Right kidney (tissue), 1 donor: ENCODE results near the gene SLC44A2.

Experiments used
- DNase-seq: peaks from one replicate; pipeline ENCODE4 v3.0.0-alpha.2; 2016

The SLC44A2 gene

DNA sequence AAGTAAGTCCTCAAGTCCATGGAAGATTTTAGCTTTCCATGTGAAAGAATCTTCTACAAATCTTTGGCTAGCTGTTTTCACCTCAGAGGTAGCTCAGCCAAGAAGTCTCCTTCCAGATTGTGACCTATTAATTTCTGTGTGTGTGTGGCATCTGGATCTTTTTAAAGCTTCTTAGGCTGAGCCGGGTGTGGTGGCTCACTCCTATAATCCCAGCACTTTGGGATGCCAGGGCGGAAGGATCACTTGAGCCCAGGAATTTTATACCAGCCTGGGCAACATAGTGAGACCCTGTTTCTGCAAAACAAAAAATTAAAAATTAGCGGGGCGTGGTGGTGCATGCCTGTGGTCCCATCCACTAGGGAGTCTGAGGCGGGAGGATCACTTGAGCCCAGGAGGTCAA is 13.4 kb upstream of the SLC44A2 start:
- DNase-seq = no peak

GRCh38 chr19:10612499-10613119 is 12.7 kb upstream of the SLC44A2 start:
- no peak for DNase-seq

DNA sequence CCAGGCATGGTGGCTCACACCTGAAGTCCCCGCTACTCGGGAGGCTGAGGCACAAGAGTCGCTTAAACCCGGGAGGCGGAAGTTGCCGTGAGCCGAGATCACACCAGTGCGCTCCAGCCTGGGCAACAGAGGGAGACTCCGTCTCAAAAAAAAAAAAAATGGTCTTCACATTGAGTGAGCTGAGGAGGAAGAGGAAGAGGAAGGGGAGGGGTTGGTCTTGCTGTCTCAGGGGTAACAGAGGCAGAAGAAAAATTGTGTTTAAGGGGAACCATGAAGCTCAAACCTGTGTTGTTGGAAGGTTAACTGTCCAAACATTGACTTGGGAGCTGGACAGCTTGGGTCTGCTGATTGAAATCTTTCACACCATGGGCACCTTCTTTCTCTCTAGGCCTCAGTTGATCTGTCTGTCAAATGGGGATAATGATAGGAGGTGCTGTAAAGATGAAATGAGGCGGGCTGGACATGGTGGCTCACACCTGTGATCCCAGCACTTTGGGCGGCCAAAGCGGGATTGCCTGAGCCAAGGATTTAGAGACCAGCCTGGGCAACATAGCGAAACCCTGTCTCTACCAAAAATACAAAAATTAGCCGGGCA is 9.8 kb upstream of the SLC44A2 start:
- DNase-seq = no peak

GRCh38 chr19:10617409-10618121 is 7.8 kb upstream of the SLC44A2 start:
- DNase-seq = no peak

GRCh38 chr19:10618846-10619245 is 6.5 kb upstream of the SLC44A2 start:
- no peak for DNase-seq

DNA sequence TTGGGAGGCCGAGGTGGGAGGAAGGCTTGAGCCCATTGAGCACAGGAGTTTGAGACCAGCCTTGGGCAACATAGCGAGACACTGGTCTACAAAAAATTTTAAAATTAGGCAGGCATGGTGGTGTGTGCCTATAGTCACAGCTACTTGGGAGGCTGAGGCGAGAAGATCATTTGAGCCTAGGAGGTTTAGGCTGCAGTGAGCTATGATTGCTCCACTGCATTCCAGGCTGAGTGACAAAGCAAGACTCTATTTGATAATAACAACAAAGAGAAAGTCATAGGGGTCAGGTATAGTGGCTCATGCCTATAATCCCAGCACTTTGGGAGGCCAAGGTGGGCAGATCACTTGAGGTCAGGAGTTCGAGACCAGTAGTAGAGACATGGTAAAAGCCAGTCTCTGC is 4.6 kb upstream of the SLC44A2 start:
- DNase-seq = no peak

DNA sequence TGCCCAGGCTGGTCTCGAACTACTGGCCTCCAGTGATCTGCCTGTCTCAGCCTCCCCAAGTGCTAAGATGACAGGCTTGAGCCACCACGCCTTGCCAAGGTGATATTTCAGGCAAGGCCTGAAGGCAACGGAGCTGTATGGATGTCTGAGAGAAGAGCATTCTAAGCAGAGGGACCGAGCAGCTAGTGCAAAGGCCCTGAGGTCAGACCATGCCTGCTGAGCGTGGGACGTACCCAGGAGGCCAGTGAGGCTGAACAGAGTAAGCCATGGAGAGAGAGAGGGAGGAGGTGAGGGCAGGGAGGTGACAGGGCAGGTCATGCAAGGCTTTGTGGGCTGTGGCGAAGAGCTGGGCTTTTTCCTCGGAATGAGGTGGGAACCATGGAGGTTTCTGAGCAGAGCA is 3.4 kb upstream of the SLC44A2 start:
- no peak for DNase-seq

DNA sequence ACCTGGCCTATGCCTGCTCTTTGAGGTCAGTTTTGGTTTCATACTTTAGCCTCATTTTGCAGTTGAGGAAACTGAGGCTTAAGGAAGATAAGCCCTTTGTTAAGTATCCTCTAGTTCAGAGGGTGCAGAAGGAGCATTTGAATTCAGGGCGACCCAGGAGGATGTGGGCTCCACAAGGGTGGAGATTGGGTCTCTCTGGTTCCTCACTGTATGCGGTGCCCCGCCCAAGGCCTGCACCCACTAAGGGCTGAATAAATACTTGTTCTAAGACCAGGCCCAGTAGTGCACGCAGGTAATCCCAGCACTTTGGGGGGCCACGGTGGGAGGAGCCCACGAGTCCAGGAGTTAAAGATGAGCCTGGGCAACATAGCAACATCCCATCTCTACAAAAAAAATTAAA is 768 bp upstream of the SLC44A2 start:
- DNase-seq = no peak

- DNase-seq = peak; percentile 44
These were observed 397 bp downstream of the SLC44A2 start for GRCh38 chr19:10625762-10626138.

GRCh38 chr19:10631874-10632273 is 6.5 kb downstream of the SLC44A2 start:
- no peak for DNase-seq

- no peak for DNase-seq
These were observed 9.1 kb downstream of the SLC44A2 start for GRCh38 chr19:10634430-10634829.

DNA sequence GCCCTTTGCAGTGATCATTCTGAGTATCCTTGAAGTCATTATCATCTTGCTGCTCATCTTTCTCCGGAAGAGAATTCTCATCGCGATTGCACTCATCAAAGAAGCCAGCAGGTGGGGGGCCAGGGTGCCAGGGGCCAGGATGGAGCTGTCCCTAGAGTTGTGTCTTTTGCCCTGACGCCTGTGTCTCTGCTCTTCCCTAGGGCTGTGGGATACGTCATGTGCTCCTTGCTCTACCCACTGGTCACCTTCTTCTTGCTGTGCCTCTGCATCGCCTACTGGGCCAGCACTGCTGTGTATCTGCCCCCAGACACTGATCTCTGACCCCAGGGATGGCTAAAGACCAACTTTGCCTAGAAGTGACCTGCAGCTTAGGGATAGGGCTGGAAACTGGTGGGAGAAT is 9.6 kb downstream of the SLC44A2 start:
- no peak for DNase-seq

DNA sequence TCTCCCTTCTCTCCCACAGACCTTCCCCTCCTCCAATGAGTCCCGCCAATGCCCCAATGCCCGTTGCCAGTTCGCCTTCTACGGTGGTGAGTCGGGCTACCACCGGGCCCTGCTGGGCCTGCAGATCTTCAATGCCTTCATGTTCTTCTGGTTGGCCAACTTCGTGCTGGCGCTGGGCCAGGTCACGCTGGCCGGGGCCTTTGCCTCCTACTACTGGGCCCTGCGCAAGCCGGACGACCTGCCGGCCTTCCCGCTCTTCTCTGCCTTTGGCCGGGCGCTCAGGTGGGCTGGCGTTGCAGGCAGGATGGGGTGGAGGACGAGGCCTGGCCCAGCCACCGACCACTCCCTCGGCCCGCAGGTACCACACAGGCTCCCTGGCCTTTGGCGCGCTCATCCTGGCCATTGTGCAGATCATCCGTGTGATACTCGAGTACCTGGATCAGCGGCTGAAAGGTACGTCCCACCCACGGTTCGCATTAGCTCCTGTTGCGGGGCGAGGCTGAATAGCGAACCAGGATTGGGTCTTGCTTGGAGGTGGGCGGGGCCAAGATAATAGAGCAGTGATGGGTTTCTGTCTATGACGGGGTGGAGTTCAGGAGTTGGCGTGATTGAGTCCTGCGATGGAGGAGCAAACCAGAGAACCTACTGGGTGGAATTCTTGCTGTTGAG is 11.1 kb downstream of the SLC44A2 start:
- no peak for DNase-seq

DNA sequence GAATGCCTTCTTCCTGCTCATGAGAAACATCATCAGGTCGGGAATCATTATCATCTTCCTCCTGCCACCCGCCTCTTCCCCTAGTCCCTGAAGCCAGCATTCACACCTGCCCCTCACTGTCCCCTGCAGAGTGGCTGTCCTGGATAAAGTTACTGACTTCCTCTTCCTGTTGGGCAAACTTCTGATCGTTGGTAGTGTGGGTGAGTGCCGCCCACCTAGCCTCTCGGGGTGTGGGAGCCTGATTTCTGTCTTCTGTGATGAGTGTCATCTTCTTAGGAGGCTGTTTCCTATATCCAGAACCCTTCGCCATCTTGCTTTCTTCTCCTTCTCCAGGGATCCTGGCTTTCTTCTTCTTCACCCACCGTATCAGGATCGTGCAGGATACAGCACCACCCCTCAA is 12.5 kb downstream of the SLC44A2 start:
- DNase-seq = no peak

DNA sequence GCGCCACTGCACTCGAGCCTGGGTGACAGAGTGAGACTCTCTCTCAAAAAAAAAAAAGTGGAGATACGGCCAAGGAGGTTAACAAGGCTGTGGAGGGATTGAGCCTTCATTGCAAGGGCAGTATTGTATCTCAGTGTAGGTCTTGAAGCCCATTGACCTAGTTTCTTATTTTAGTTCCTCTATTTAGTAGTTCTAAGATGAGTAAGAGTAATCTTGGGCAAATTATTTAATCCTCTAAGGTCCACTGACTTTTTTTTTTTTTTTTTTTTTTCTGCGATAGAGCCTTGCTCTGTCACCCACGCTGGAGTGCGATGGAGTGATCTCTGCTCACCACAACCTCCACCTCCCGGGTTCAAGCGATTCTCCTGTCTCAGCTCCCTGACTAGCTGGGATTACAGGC is 14.5 kb downstream of the SLC44A2 start:
- no peak for DNase-seq

- DNase-seq = no peak
These were observed 15.0 kb downstream of the SLC44A2 start for GRCh38 chr19:10640361-10640760.

GRCh38 chr19:10641248-10641647 is 15.9 kb downstream of the SLC44A2 start:
- DNase-seq = no peak

GRCh38 chr19:10642473-10643171 is 17.3 kb downstream of the SLC44A2 start:
- peak; percentile 54 for DNase-seq

GRCh38 chr19:10643172-10643967 is 18.0 kb downstream of the SLC44A2 start:
- DNase-seq = peak; percentile 39

GRCh38 chr19:10643968-10644259 is 18.6 kb downstream of the SLC44A2 start:
- peak; percentile 64 for DNase-seq

- peak; percentile 74 for DNase-seq
These were observed 19.1 kb downstream of the SLC44A2 start for GRCh38 chr19:10644260-10645007.
